IPS-18a (cell line): ENCODE data around the gene DHRS1.

ENCODE experiments used
- H3K27ac ChIP-seq: one replicate; pipeline ENCODE4 v1.5.1; 2013; ENCODE audit warnings: low read length
- H3K27me3 ChIP-seq: one replicate; pipeline ENCODE4 v1.6.1; 2013; ENCODE audit warnings: mild to moderate bottlenecking, low read length; ENCODE audit not compliant: control insufficient read depth, insufficient read depth
- H3K36me3 ChIP-seq: one replicate; pipeline ENCODE4 v1.6.1; 2013; ENCODE audit warnings: low read depth, low read length; ENCODE audit not compliant: control insufficient read depth
- H3K4me1 ChIP-seq: one replicate; pipeline ENCODE4 v1.6.1; 2013; ENCODE audit warnings: low read depth, low read length; ENCODE audit not compliant: control insufficient read depth
- H3K4me3 ChIP-seq: one replicate; pipeline ENCODE4 v1.5.1; 2013; ENCODE audit warnings: low read length
- H3K9ac ChIP-seq: one replicate; pipeline ENCODE4 v1.6.1; 2013; ENCODE audit warnings: mild to moderate bottlenecking, low read length, moderate library complexity
- H3K9me3 ChIP-seq: one replicate; pipeline ENCODE4 v1.6.1; 2013; ENCODE audit warnings: low read depth, low read length; ENCODE audit not compliant: control insufficient read depth

Gene DHRS1

GRCh38 chr14:24264298-24264697 is 35.3 kb downstream of the DHRS1 start:
- H3K4me3 ChIP-seq = no peak overlapping the region
- H3K4me1 ChIP-seq = no peaks in the 10 kb centered on the region
- no peak overlapping the region for H3K9ac ChIP-seq
- no peaks in the 10 kb centered on the region for H3K9me3 ChIP-seq
- H3K27ac ChIP-seq = no peak overlapping the region
- no peaks in the 10 kb centered on the region for H3K27me3 ChIP-seq
- H3K36me3 ChIP-seq = peaks cover 9% of the 10 kb centered on the region

GRCh38 chr14:24263848-24264247 is 35.7 kb downstream of the DHRS1 start:
- Histone ChIP-seq H3K9ac (no peak overlapping the region), H3K27ac (no peak overlapping the region), H3K4me3 (no peak overlapping the region), H3K9me3 (no peaks in the 10 kb centered on the region), H3K4me1 (no peaks in the 10 kb centered on the region), H3K27me3 (no peaks in the 10 kb centered on the region), H3K36me3 (peaks cover 9% of the 10 kb centered on the region)

DNA sequence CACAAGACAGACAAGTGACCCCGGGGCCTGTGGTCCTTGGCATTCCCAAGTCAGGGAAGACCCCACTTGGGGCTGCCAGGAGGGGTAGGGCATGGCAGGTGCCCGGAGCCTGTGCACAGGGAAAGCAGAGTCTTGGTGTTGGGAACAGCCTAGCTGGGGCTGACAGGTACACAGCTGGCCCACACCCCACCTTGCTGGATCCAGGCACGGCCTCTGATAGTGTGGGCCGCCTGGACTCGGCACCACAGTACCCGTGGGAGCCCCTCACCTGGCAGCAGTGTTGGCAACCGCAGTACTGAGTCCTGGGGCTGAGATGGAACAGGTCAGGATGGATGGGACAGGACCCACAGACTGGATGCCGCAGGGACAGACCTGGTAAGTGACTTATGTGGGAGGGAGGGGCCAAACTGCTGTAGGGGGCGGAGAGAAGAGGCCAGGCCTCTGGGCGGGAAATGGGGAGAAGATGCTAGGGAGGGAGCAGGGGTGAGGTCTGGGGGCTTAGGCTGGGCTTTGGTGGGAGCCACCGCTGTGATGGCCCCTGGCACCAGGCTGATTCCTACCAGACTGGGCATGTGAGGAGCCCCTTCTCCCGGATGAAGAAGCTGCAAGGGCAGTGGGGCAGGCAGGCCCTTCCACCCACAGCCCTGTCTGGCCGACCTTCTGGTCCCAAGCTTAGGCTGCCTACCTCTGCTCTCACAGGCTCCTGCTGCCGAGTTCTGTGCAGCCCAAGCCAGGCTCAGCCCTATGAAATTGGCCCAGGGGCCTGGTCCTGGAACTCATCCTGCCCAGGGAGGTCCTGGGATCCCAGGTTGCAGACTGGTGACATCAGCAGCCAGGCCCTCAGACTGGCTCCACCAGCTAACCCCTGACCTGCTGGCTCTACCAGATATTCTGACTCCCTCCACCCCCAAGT is 36.5 kb downstream of the DHRS1 start, which contains the start of gene TGM1:
Gene TGM1, minus strand, starts transcription at position 357 of the 913 bp plus-strand sequence. CDS start 825 bp downstream, outside the sequence.
- Histone ChIP-seq H3K4me3 (no peak within 1 kb of the TSS), H3K27ac (no peak within 1 kb of the TSS), H3K36me3 (peaks cover 9% of the 10 kb centered on the region)

DNA sequence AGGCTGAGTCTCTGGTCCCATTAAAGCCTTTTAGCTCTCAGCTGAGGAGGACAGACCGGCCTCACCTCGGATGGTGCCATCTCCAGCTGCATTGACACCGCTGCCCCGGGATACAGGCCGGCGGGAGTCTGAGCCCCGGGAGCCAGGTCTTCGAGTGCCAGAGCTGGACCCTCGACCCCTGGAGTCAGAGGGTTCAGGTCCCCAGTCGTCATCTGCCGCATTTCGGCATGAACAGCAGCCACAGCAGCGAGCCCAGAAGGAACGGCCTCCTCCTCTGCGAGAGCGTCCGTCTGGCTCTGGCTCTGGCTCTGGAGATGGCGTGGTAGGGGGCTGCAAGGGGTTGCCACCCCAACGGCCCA is 37.6 kb downstream of the DHRS1 start:
- no peak overlapping the region for H3K4me3 ChIP-seq
- H3K9me3 ChIP-seq = no peaks in the 10 kb centered on the region
- H3K27me3 ChIP-seq = no peaks in the 10 kb centered on the region
- no peak overlapping the region for H3K27ac ChIP-seq
- no peak overlapping the region for H3K9ac ChIP-seq
- peaks cover 6% of the 10 kb centered on the region for H3K36me3 ChIP-seq
- no peaks in the 10 kb centered on the region for H3K4me1 ChIP-seq

More for the DNA sequence above, 36.5 kb downstream of the DHRS1 start, which contains the start of gene TGM1:
- Histone ChIP-seq H3K9ac (no peak within 1 kb of the TSS), H3K4me1 (no peaks in the 10 kb centered on the region), H3K27me3 (no peaks in the 10 kb centered on the region), H3K9me3 (no peaks in the 10 kb centered on the region)

GRCh38 chr14:24261256-24261968 is 38.2 kb downstream of the DHRS1 start:
- Histone ChIP-seq H3K36me3 (peaks cover 2% of the 10 kb centered on the region), H3K9ac (no peak overlapping the region), H3K4me1 (no peaks in the 10 kb centered on the region), H3K9me3 (no peaks in the 10 kb centered on the region), H3K4me3 (no peak overlapping the region), H3K27ac (no peak overlapping the region), H3K27me3 (no peaks in the 10 kb centered on the region)

GRCh38 chr14:24260780-24261157 is 38.8 kb downstream of the DHRS1 start:
- H3K36me3 ChIP-seq = no peaks in the 10 kb centered on the region
- no peak overlapping the region for H3K9ac ChIP-seq
- H3K4me1 ChIP-seq = no peaks in the 10 kb centered on the region
- no peaks in the 10 kb centered on the region for H3K27me3 ChIP-seq
- no peak overlapping the region for H3K4me3 ChIP-seq
- H3K9me3 ChIP-seq = no peaks in the 10 kb centered on the region
- H3K27ac ChIP-seq = no peak overlapping the region

DNA sequence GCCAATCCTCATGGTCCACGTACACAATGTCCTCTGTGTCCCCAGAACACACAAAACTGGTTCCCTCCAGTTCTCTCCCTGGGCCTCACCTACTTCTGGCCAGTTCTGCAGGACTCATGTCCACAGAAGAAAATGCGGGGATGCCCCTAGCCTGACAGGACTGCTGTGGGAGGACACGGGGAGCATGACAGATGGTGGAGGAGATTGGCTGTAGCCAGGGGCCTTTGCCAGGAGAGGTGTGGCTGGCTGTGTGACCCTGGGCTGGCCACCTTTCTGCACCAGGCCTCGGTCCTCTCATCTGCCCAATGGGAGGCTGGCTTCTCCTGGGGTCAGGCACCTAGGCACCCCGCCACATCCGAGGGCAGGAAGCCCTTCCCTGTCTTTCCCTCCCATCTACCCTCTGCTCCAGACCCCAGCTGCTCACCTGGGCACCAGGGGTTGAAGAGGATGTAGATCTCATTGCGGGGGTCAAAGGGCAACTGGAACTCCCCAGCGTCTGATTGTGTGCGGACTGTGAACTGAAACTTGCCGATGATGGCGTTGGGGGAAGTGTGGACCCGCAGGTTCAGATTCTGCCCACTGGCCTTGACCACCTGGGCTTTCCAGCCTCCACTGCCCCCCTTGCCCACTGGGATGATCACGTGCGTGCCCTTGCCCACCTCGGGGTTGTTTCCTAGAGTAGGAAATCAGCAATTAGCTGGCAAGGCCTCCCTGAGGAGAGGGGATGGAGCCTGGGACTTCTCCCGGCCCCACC is 39.4 kb downstream of the DHRS1 start:
- no peaks in the 10 kb centered on the region for H3K4me1 ChIP-seq
- no peaks in the 10 kb centered on the region for H3K27me3 ChIP-seq
- H3K4me3 ChIP-seq = no peak overlapping the region
- H3K27ac ChIP-seq = no peak overlapping the region
- no peaks in the 10 kb centered on the region for H3K9me3 ChIP-seq
- no peak overlapping the region for H3K9ac ChIP-seq
- H3K36me3 ChIP-seq = no peaks in the 10 kb centered on the region

DNA sequence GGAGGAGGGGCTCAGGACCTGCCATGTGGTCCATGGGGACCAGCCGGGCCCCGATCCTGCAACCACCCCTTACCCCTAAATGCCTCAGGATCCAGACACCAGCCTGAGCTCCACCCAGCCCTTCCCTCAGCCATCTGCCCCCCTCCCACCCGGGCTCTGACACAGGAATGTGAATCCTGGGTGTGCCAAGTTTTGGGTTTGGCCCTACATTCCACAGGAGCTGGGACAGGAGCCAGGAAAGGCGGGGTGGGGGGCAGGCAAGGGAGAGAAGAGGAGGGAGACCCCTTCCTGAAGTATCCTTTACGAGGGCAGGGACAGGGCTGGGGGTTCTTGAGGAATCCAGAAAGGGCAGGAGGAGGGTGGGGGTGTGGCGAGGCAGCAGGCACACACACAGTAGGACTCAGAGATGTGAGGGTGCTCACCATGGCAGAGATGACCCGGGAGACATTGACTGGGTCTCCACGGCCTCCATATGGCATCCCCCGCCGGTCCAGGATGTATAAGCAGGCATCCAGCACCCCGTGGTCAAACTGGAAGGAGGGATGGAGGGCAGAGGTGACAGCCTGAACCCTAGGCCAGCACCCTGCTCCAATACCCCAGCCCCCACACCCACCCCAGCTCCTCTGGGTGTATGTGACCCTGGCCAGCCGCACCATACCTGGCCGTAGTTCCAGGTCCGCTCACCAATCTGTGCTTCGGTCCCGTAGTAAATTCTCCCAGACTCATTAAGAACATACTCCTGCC is 40.1 kb downstream of the DHRS1 start:
- no peaks in the 10 kb centered on the region for H3K36me3 ChIP-seq
- H3K27me3 ChIP-seq = no peaks in the 10 kb centered on the region
- no peak overlapping the region for H3K9ac ChIP-seq
- H3K4me3 ChIP-seq = no peak overlapping the region
- no peak overlapping the region for H3K27ac ChIP-seq
- no peaks in the 10 kb centered on the region for H3K9me3 ChIP-seq
- no peaks in the 10 kb centered on the region for H3K4me1 ChIP-seq

DNA sequence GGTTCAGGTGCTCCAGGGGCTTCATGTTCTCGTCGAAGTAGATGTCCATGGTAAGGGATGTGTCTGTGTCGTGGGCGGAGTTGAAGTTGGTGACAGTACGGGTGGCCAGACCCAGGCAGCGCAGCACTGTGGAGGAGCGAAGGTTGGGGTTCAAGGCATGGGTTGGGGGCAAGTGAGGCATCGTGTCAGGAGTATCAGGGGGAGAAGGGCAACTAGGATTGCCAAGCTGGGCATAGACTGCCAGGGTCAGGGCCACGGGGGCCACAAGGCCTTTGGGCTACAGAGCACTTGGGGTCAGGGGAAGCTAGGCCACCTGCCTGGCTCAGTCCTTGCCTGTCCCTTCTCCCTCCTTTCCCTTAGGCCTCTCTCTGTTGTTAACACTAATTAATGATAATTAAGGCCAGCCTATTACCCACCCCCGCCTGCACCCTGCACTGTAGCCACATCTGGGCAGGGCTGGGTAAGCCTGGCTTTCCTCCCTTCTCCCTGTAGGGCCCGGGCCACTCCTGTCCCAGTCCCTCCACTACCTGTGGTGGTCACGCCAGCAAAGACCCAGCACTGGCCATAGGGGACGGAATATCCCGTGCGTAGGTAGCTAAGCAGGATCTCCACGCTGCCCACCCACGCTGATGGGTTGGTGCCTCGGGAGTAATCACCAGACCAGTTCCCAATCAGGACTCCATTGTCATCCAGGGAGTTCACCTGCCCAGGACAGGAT is 40.9 kb downstream of the DHRS1 start:
- H3K27ac ChIP-seq = no peak overlapping the region
- no peaks in the 10 kb centered on the region for H3K27me3 ChIP-seq
- H3K4me1 ChIP-seq = no peaks in the 10 kb centered on the region
- H3K9me3 ChIP-seq = no peaks in the 10 kb centered on the region
- H3K36me3 ChIP-seq = no peaks in the 10 kb centered on the region
- H3K4me3 ChIP-seq = no peak overlapping the region
- H3K9ac ChIP-seq = no peak overlapping the region

- Histone ChIP-seq H3K27me3 (no peaks in the 10 kb centered on the region), H3K9ac (no peak overlapping the region), H3K9me3 (no peaks in the 10 kb centered on the region), H3K27ac (no peak overlapping the region), H3K4me1 (no peaks in the 10 kb centered on the region), H3K36me3 (no peaks in the 10 kb centered on the region), H3K4me3 (no peak overlapping the region)
These were observed 41.5 kb downstream of the DHRS1 start for GRCh38 chr14:24258119-24258518.
